GM12875 (cell line): Measurements from ENCODE around the gene RAB29.
"Not testable (repeated sequence)": the region's sequence is repeated elsewhere in the genome, so short reads cannot be mapped to it uniquely, and the experiment has no call there.

Experiments used
- H3K4me3 ChIP-seq: one replicate; pipeline ENCODE4 v1.5.1; 2011; ENCODE audit warnings: low read depth, low read length, control low read depth
- CTCF ChIP-seq: IDR thresholded peaks from 2 replicates; pipeline ENCODE4 v1.5.1; 2011; ENCODE audit warnings: low read depth, mild to moderate bottlenecking, control low read depth, inconsistent platforms, low read length, moderate library complexity, borderline replicate concordance; ENCODE audit not compliant: insufficient read depth

RAB29 gene, protein sequence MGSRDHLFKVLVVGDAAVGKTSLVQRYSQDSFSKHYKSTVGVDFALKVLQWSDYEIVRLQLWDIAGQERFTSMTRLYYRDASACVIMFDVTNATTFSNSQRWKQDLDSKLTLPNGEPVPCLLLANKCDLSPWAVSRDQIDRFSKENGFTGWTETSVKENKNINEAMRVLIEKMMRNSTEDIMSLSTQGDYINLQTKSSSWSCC

GRCh38 chr1:205775015-205775716 is at the start of gene RAB29:
Gene RAB29 (minus strand): TSS chr1:205775482. CDS start chr1:205774956, 526 bp downstream.
- peak within 1 kb of the TSS; percentile 67 for H3K4me3 ChIP-seq
- no peak for TF ChIP-seq CTCF

GRCh38 chr1:205824180-205824579 is 48.9 kb upstream of the RAB29 start:
- no peak for TF ChIP-seq CTCF
- no peak overlapping the region for H3K4me3 ChIP-seq

DNA sequence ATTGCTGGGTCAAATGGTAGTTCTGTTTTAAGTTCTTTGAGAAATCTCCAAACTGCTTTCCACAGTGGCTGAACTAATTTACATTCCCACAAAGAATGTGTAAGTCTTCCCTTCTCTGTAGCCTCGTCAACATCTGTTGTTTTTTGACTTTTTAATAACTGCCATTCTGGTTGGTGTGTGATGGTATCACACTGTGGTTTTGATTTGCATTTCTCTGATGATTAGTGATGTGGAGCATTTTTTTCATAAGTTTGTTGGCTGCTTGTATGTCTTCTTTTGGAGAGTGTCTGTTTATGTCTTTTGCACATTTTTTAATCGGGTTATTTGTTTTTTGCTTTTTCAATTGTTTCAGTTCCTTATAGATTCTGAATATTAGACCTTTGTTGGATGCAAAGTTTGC is 48.0 kb upstream of the RAB29 start:
- not testable (repeated sequence) for H3K4me3 ChIP-seq

- no peak for TF ChIP-seq CTCF
- no peak overlapping the region for H3K4me3 ChIP-seq
Observed at GRCh38 chr1:205822397-205822796, 47.1 kb upstream of the RAB29 start.

DNA sequence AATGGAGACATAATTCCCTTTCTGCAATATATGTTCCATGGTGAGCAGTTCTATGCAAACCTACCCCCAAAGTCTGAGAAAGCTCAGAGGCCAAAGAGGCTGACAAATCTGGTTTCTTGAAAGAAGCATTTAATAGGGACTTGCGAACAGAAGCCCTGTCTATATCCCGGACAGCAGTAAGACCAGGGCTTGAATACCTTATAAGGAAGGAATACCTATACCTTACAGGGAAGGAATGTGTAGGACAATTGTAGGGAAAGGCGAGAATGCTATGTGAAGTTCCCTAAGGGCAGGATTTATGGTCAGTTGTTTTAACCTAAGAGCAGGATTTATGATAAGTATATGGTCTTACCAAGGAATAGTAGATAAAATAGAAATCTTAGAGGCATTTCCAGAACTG is 42.7 kb upstream of the RAB29 start:
- TF ChIP-seq CTCF = no peak
- H3K4me3 ChIP-seq = no peak overlapping the region

GRCh38 chr1:205817364-205817763 is 42.1 kb upstream of the RAB29 start:
- no peak for TF ChIP-seq CTCF

DNA sequence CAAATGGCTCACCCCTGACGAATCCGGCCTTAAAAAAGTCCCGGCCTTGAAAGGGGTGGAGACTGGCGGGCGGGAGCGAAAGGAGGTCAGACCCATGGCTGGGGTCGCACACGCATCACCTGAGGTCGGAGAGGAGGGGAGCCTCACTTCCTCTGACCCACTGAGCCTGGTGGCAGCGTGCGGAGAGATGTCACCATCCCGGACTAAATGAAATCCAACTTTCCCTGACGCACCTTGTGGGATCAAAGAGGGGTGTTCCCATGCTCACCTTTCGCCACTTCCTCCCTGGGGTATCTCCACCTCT is 38.4 kb upstream of the RAB29 start:
- no peak overlapping the region for H3K4me3 ChIP-seq
- no peak for TF ChIP-seq CTCF

More at GRCh38 chr1:205817364-205817763, 42.1 kb upstream of the RAB29 start:
- H3K4me3 ChIP-seq = no peak overlapping the region
